B cell (primary cell): ENCODE measurements around the gene ATP11B. TPM values are rescaled to one million over a fixed set of nuclear protein-coding genes. Genes with fewer than 3 reads are reported as not detected.

Experiments
- ATAC-seq: fragments of 200-7000 bp; cut with Tn5 transposase; one replicate; pipeline ENCODE4 v1.10.0; 2021; ENCODE audit warnings: low read depth, mild to moderate bottlenecking, moderate number of reproducible peaks, moderate library complexity
- CTCF ChIA-PET: fragments of 350-600 bp; sonication (Branson Sonifier 250); formaldehyde crosslinking; loops from one replicate; lab custom pipeline; 2021; ENCODE audit warnings: antibody characterized with exemption, inconsistent platforms; lab: Charles Lee
- POLR2A ChIA-PET: fragments of 350-600 bp; sonication (Branson Sonifier 250); formaldehyde crosslinking; loops from one replicate; lab custom pipeline; 2021; ENCODE audit warnings: antibody characterized with exemption; lab: Charles Lee
- DNase-seq: peaks from one replicate; pipeline ENCODE4 v3.0.0; 2013
- H2AFZ ChIP-seq: 2 replicates; pipeline ENCODE4 v1.6.1; 2012; ENCODE audit warnings: mild to moderate bottlenecking, low read depth, low read length; ENCODE audit not compliant: insufficient read depth, poor library complexity, severe bottlenecking
- H3K27ac ChIP-seq, 2 donors: 1 replicate in 1 of 2; 2 replicates in 1 of 2; pipeline ENCODE4 v1.5.1; 2012 to 2013; ENCODE audit warnings: low read length in 2 of 2, mild to moderate bottlenecking in 2 of 2, moderate library complexity in 1 of 2
- H3K27me3 ChIP-seq, 4 experiments: fragments of 200-600 bp in 1 of 4; sonication (generic) in 1 of 4; replicated peaks in 1 of 4; 1 replicate in 2 of 4; 2 replicates in 2 of 4; pipeline versions ENCODE4 v1.6.1 to v1.7.0; 2013 to 2016; ENCODE audit warnings: low read length in 3 of 4, mild to moderate bottlenecking in 2 of 4, mixed read lengths in 1 of 4, moderate library complexity in 1 of 4; ENCODE audit not compliant: insufficient read depth in 4 of 4, control insufficient read depth in 3 of 4; ENCODE audit errors: control extremely low read depth in 1 of 4
- H3K36me3 ChIP-seq, 2 experiments: replicated peaks in 1 of 2; 1 replicate in 1 of 2; 2 replicates in 1 of 2; pipeline versions ENCODE4 v1.6.1 to v1.7.1; 2013; ENCODE audit warnings: low read length in 1 of 2; ENCODE audit not compliant: insufficient read depth in 2 of 2, control insufficient read depth in 1 of 2; ENCODE audit errors: control extremely low read depth in 1 of 2, extremely low read depth in 1 of 2
- H3K4me1 ChIP-seq, 2 donors: fragments of 200-600 bp in 1 of 2; sonication (generic) in 1 of 2; 1 replicate in 1 of 2; 2 replicates in 1 of 2; pipeline versions ENCODE4 v1.5.1 to v1.6.1; 2013 to 2017; ENCODE audit warnings: low read length in 2 of 2; ENCODE audit not compliant: control insufficient read depth in 2 of 2, insufficient read depth in 2 of 2
- H3K4me2 ChIP-seq: replicated peaks from 2 replicates; pipeline ENCODE3; 2012; ENCODE audit warnings: mild to moderate bottlenecking, low read depth, low read length; ENCODE audit not compliant: poor library complexity, severe bottlenecking
- H3K4me3 ChIP-seq, 5 experiments: fragments of 200-600 bp in 1 of 5; sonication (generic) in 1 of 5; 1 replicate in 3 of 5; 2 replicates in 2 of 5; pipeline versions ENCODE4 v1.5.1 to v1.7.0; 2011 to 2016; ENCODE audit warnings: low read length in 4 of 5, mild to moderate bottlenecking in 4 of 5, low read depth in 2 of 5, control low read depth in 1 of 5, moderate library complexity in 1 of 5; ENCODE audit not compliant: insufficient read depth in 1 of 5; ENCODE audit errors: control extremely low read depth in 1 of 5, extremely low read depth in 1 of 5
- H3K79me2 ChIP-seq: fragments of 200-600 bp; sonication (generic); one replicate; pipeline ENCODE4 v1.6.0; 2016; ENCODE audit warnings: low read length; ENCODE audit not compliant: control insufficient read depth, insufficient read depth
- H3K9ac ChIP-seq: fragments of 200-600 bp; sonication (generic); 2 replicates; pipeline ENCODE4 v1.6.1; 2017; ENCODE audit warnings: mild to moderate bottlenecking, low read length, moderate library complexity
- H3K9me3 ChIP-seq, 3 donors: one replicate each; pipeline versions ENCODE4 v1.6.1 to v1.7.1; 2013; ENCODE audit warnings: low read length in 2 of 3; ENCODE audit not compliant: control insufficient read depth in 2 of 3, insufficient read depth in 1 of 3; ENCODE audit errors: control extremely low read depth in 1 of 3
- H4K20me1 ChIP-seq: 2 replicates; pipeline ENCODE4 v1.6.0; 2012; ENCODE audit warnings: mild to moderate bottlenecking, low read length; ENCODE audit not compliant: insufficient read depth, control insufficient read depth, poor library complexity, severe bottlenecking
- H3K27ac Mint-ChIP-seq: one replicate; pipeline ENCODE4 v1.8.0; 2021; ENCODE audit warnings: mixed read lengths
- H3K27me3 Mint-ChIP-seq: one replicate; pipeline ENCODE4 v1.8.0; 2021; ENCODE audit warnings: mixed read lengths
- H3K4me1 Mint-ChIP-seq: one replicate; pipeline ENCODE4 v1.8.0; 2021; ENCODE audit warnings: mixed read lengths
- H3K4me3 Mint-ChIP-seq: one replicate; pipeline ENCODE4 v1.8.0; 2021; ENCODE audit warnings: mixed read lengths
- H3K9me3 Mint-ChIP-seq: one replicate; pipeline ENCODE4 v1.8.0; 2022; ENCODE audit warnings: mixed read lengths; ENCODE audit not compliant: insufficient read depth
- EZH2 ChIP-seq: IDR thresholded peaks from 2 replicates; pipeline ENCODE4 v1.6.1; 2012; ENCODE audit warnings: borderline replicate concordance, low read depth, mild to moderate bottlenecking, moderate library complexity, low read length; ENCODE audit not compliant: insufficient read depth, poor library complexity, severe bottlenecking
- WGBS: methylation state at CpG from one replicate; pipeline ENCODE4 v1.1.5; 2013; ENCODE audit warnings: missing lambda C conversion rate; ENCODE audit not compliant: insufficient coverage; 5-methylcytosine and 5-hydroxymethylcytosine counted together
- intact Hi-C: fragments of 100-400 bp; cut with micrococcal nuclease; formaldehyde crosslinking; loops from one replicate; pipeline ENCODE4 v1.10.0; 2022
- polyA plus RNA-seq: library from polyadenylated mRNA; depleted of rRNA; stranded (reverse); fragments of >200 nt; gene quantifications from 2 replicates; pipeline ENCODE4 v1.2.3, GENCODE V29; 2012
- total RNA-seq, 2 donors: library from RNA; stranded (reverse); fragments of 120-200 nt in 1 of 2; gene quantifications; 1 replicate in 1 of 2; 2 replicates in 1 of 2; pipeline versions ENCODE4 v1.2.3 to v1.2.4, GENCODE V29; 2013 to 2022
- TF ChIP-seq, protein P1 (sequence below): fragments of 200-600 bp; IDR thresholded peaks from one replicate; pipeline ENCODE4 v1.8.0; 2022; ENCODE audit warnings: antibody characterized with exemption, mild to moderate bottlenecking

ATP11B gene
- total and polyA plus RNA-seq, 2 donors (not counting 1 experiment from before 2014, with no cell fraction given): 14.0 to 81.9 TPM

DNA sequence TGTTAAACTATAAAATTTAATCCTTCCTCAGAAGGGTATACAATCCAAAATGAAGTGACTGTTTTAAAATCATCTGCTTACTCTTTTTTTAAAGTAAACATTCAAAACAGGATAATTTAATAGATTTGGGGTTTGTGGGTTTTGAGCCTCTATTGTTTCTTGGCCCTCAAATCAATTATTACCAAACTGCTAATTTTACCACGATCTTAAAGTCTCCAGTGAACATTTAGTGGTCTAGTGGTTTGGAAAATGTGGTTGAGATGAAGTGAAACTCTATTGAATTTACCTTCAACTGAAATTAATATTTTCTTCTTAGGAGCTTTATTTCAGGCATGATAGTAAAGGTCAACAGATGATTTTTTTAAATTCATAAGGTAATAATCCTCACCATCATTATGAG is 11.2 kb upstream of the ATP11B start:
- H3K27ac Mint-ChIP-seq: no peak overlapping the region
- intact Hi-C loops: no loop called here

DNA sequence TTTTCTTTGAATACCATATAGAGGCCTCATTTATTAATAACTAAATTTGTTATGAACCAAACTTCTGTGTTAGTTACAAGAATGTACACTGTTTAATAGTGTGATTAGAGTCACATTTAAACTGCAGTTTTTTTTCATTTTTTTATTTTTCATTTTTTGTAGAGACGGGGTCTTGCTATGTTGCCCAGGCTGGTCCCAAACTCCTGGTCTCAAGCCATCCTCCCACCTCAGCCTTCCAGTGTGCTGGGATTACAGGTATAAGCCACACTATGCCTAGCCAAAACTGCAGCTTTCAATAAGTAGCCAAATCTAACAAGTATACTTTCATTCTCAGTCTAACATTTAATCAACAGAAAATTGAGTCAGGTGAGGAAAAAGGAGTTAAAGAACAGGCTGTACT is 10.2 kb upstream of the ATP11B start:
- no peaks in the 10 kb centered on the region for H3K9me3 Mint-ChIP-seq
- peaks cover 6% of the 10 kb centered on the region for H3K4me1 Mint-ChIP-seq
- no peaks in the 10 kb centered on the region for H4K20me1 ChIP-seq
- no peaks in the 10 kb centered on the region for H3K36me3 ChIP-seq
- CTCF ChIA-PET: no interaction called here
- H3K4me1 ChIP-seq: peaks cover 0 to 6% of the 10 kb centered on the region in 2 donors
- POLR2A ChIA-PET: no interaction called here
- ATAC-seq (no peak), DNase-seq (no peak)
- H3K27ac ChIP-seq: no peak overlapping the region
- TF ChIP-seq, protein P1, sequence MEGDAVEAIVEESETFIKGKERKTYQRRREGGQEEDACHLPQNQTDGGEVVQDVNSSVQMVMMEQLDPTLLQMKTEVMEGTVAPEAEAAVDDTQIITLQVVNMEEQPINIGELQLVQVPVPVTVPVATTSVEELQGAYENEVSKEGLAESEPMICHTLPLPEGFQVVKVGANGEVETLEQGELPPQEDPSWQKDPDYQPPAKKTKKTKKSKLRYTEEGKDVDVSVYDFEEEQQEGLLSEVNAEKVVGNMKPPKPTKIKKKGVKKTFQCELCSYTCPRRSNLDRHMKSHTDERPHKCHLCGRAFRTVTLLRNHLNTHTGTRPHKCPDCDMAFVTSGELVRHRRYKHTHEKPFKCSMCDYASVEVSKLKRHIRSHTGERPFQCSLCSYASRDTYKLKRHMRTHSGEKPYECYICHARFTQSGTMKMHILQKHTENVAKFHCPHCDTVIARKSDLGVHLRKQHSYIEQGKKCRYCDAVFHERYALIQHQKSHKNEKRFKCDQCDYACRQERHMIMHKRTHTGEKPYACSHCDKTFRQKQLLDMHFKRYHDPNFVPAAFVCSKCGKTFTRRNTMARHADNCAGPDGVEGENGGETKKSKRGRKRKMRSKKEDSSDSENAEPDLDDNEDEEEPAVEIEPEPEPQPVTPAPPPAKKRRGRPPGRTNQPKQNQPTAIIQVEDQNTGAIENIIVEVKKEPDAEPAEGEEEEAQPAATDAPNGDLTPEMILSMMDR: no peak
- TF ChIP-seq EZH2: no peak
- WGBS: 100% methylated on average over 1 of the region's 1 CpG
- no peak overlapping the region for H3K4me3 Mint-ChIP-seq
- H3K4me2 ChIP-seq: no peak overlapping the region
- H3K9me3 ChIP-seq: no peaks in the 10 kb centered on the region
- H3K79me2 ChIP-seq: no peaks in the 10 kb centered on the region
- no peak overlapping the region for H3K4me3 ChIP-seq
- H2AFZ ChIP-seq: no peak overlapping the region
- no peak overlapping the region for H3K27ac Mint-ChIP-seq
- peaks cover 5% of the 10 kb centered on the region for H3K27me3 Mint-ChIP-seq
- intact Hi-C loops: no loop called here
- no peak overlapping the region for H3K9ac ChIP-seq
- H3K27me3 ChIP-seq: peaks cover 0 to 3% (median 0%) of the 10 kb centered on the region in 4 experiments

More for the DNA sequence above, 11.2 kb upstream of the ATP11B start:
- no CpG with 5 or more reads among the region's 1 CpG for WGBS
- H3K36me3 ChIP-seq: no peaks in the 10 kb centered on the region
- H3K4me1 ChIP-seq: peaks cover 0 to 4% of the 10 kb centered on the region in 2 donors
- POLR2A ChIA-PET: no interaction called here
- H4K20me1 ChIP-seq: no peaks in the 10 kb centered on the region
- H3K9ac ChIP-seq: no peak overlapping the region
- H3K27ac ChIP-seq: no peak overlapping the region
- H3K4me3 Mint-ChIP-seq: no peak overlapping the region
- H2AFZ ChIP-seq: no peak overlapping the region
- peaks cover 3% of the 10 kb centered on the region for H3K4me1 Mint-ChIP-seq
- no peak for DNase-seq
- H3K9me3 Mint-ChIP-seq: no peaks in the 10 kb centered on the region
- H3K79me2 ChIP-seq: no peaks in the 10 kb centered on the region
- peaks cover 5% of the 10 kb centered on the region for H3K27me3 Mint-ChIP-seq
- CTCF ChIA-PET: no interaction called here
- no peak overlapping the region for H3K4me3 ChIP-seq
- H3K27me3 ChIP-seq: peaks cover 0 to 9% (median 0%) of the 10 kb centered on the region in 4 experiments
- TF ChIP-seq, protein P1: no peak
- no peak for TF ChIP-seq EZH2
- H3K9me3 ChIP-seq: peaks cover 0 to 7% (median 1%) of the 10 kb centered on the region in 3 donors
- H3K4me2 ChIP-seq: no peak overlapping the region
- ATAC-seq: no peak
